OCI-M1 (cell line): ENCODE results near the gene DDB1.
"Not testable (repeated sequence)": the region's sequence is repeated elsewhere in the genome, so short reads cannot be mapped to it uniquely, and the experiment has no call there.

Experiments used
- DNase-seq: peaks from one replicate; lab custom pipeline; 2025; lab: John Stamatoyannopoulos, UW

The DDB1 gene

GRCh38 chr11:61270354-61271076, 62.4 kb downstream of the DDB1 start:
- DNase-seq, result no peak

GRCh38 chr11:61268588-61269250, 64.2 kb downstream of the DDB1 start:
- no peak for DNase-seq

- no peak for DNase-seq
These were observed 65.5 kb downstream of the DDB1 start for GRCh38 chr11:61267437-61267841.

- no peak for DNase-seq
These were observed 66.3 kb downstream of the DDB1 start for GRCh38 chr11:61266602-61267001.

- DNase-seq, result no peak
These were observed 67.5 kb downstream of the DDB1 start for GRCh38 chr11:61265357-61265756.

GRCh38 chr11:61264795-61265194, 68.1 kb downstream of the DDB1 start:
- DNase-seq, result no peak

GRCh38 chr11:61264371-61264770, 68.5 kb downstream of the DDB1 start:
- no peak for DNase-seq

- DNase-seq, result no peak
These were observed 73.5 kb downstream of the DDB1 start for GRCh38 chr11:61259363-61259762.

GRCh38 chr11:61258546-61258945, 74.4 kb downstream of the DDB1 start:
- no peak for DNase-seq

- DNase-seq, result peak; percentile 2
These were observed 76.0 kb downstream of the DDB1 start for GRCh38 chr11:61256710-61257482.

- DNase-seq, result peak; percentile 73
These were observed 78.4 kb downstream of the DDB1 start for GRCh38 chr11:61254403-61255025.

- not testable (repeated sequence) for DNase-seq
These were observed 80.6 kb downstream of the DDB1 start for GRCh38 chr11:61252332-61252731.

- DNase-seq, result not testable (repeated sequence)
These were observed 81.8 kb downstream of the DDB1 start for GRCh38 chr11:61250796-61251765.
